HUES6 (cell line): ENCODE results near the gene STMN3.
"Not testable (repeated sequence)": the region's sequence is repeated elsewhere in the genome, so short reads cannot be mapped to it uniquely, and the experiment has no call there.

ENCODE experiments used
- H3K27ac ChIP-seq: 2 replicates; pipeline ENCODE4 v1.7.0; 2013; ENCODE audit warnings: low read depth, mild to moderate bottlenecking, low read length, inconsistent platforms
- H3K27me3 ChIP-seq: 2 replicates; pipeline ENCODE4 v1.6.1; 2013; ENCODE audit warnings: low read length; ENCODE audit not compliant: control insufficient read depth, insufficient read depth
- H3K36me3 ChIP-seq: 2 replicates; pipeline ENCODE4 v1.6.1; 2013; ENCODE audit warnings: low read length; ENCODE audit not compliant: control insufficient read depth, insufficient read depth
- H3K4me1 ChIP-seq: 2 replicates; pipeline ENCODE4 v1.6.1; 2013; ENCODE audit warnings: low read length; ENCODE audit not compliant: control insufficient read depth, insufficient read depth
- H3K4me3 ChIP-seq: 2 replicates; pipeline ENCODE4 v1.5.1; 2013; ENCODE audit warnings: low read depth, low read length
- H3K9ac ChIP-seq: one replicate; pipeline ENCODE4 v1.6.1; 2013; ENCODE audit warnings: mild to moderate bottlenecking, low read length
- H3K9me3 ChIP-seq: 2 replicates; pipeline ENCODE4 v1.6.1; 2013; ENCODE audit warnings: low read depth, low read length; ENCODE audit not compliant: control insufficient read depth, insufficient read depth

The STMN3 gene

GRCh38 chr20:63617092-63617875, 35.9 kb downstream of the STMN3 start:
- Histone ChIP-seq H3K27me3 (no peaks in the 10 kb centered on the region), H3K9ac (no peak overlapping the region), H3K4me1 (no peaks in the 10 kb centered on the region), H3K4me3 (no peak overlapping the region), H3K9me3 (0 out of 2 replicates have a peak, but pooled peaks cover 7% of the 10 kb centered on the region), H3K36me3 (peaks cover 34% of the 10 kb centered on the region), H3K27ac (no peak overlapping the region)

- not testable (repeated sequence) for H3K4me1 ChIP-seq, H3K9me3 ChIP-seq, H3K27me3 ChIP-seq, H3K9ac ChIP-seq, H3K4me3 ChIP-seq, H3K27ac ChIP-seq
- H3K36me3 ChIP-seq: peaks cover 30% of the 10 kb centered on the region
Observed at GRCh38 chr20:63613863-63614594, 39.2 kb downstream of the STMN3 start.

- Histone ChIP-seq H3K27ac (no peak overlapping the region), H3K4me3 (no peak overlapping the region), H3K27me3 (no peaks in the 10 kb centered on the region), H3K36me3 (peaks cover 15% of the 10 kb centered on the region), H3K9ac (no peak overlapping the region), H3K9me3 (0 out of 2 replicates have a peak, but pooled peaks cover 7% of the 10 kb centered on the region), H3K4me1 (peaks cover 2% of the 10 kb centered on the region; the same call in 1 of the 2 replicates)
Observed at GRCh38 chr20:63612276-63612931, 40.8 kb downstream of the STMN3 start.

GRCh38 chr20:63611646-63612045, 41.6 kb downstream of the STMN3 start:
- H3K9ac ChIP-seq: no peak overlapping the region
- H3K4me1 ChIP-seq: peaks cover 2% of the 10 kb centered on the region; the same call in 1 of the 2 replicates
- H3K9me3 ChIP-seq: 0 out of 2 replicates have a peak, but pooled peaks cover 7% of the 10 kb centered on the region
- peaks cover 9% of the 10 kb centered on the region for H3K36me3 ChIP-seq
- no peaks in the 10 kb centered on the region for H3K27me3 ChIP-seq
- H3K4me3 ChIP-seq: no peak overlapping the region
- no peak overlapping the region for H3K27ac ChIP-seq

- no peak overlapping the region for H3K4me3 ChIP-seq
- H3K9me3 ChIP-seq: 0 out of 2 replicates have a peak, but pooled peaks cover 7% of the 10 kb centered on the region
- H3K36me3 ChIP-seq: peaks cover 4% of the 10 kb centered on the region
- H3K9ac ChIP-seq: no peak overlapping the region
- no peak overlapping the region for H3K27ac ChIP-seq
- H3K4me1 ChIP-seq: peaks cover 2% of the 10 kb centered on the region; the same call in 1 of the 2 replicates
- H3K27me3 ChIP-seq: no peaks in the 10 kb centered on the region
Observed at GRCh38 chr20:63610581-63611435, 42.4 kb downstream of the STMN3 start.

GRCh38 chr20:63606686-63607085, 46.5 kb downstream of the STMN3 start:
- Histone ChIP-seq H3K36me3 (peaks cover 17% of the 10 kb centered on the region), H3K27ac (no peak overlapping the region), H3K9me3 (no peaks in the 10 kb centered on the region), H3K9ac (no peak overlapping the region), H3K4me3 (no peak overlapping the region), H3K27me3 (no peaks in the 10 kb centered on the region), H3K4me1 (peaks cover 2% of the 10 kb centered on the region; the same call in 1 of the 2 replicates)

- no peaks in the 10 kb centered on the region for H3K27me3 ChIP-seq
- peaks cover 41% of the 10 kb centered on the region for H3K36me3 ChIP-seq
- H3K27ac ChIP-seq: no peak overlapping the region
- H3K9ac ChIP-seq: no peak overlapping the region
- H3K4me3 ChIP-seq: no peak overlapping the region
- no peaks in the 10 kb centered on the region for H3K4me1 ChIP-seq
- no peaks in the 10 kb centered on the region for H3K9me3 ChIP-seq
Observed at GRCh38 chr20:63602321-63602720, 50.9 kb downstream of the STMN3 start.

GRCh38 chr20:63601679-63602078, 51.5 kb downstream of the STMN3 start:
- not testable (repeated sequence) for H3K9ac ChIP-seq, H3K4me1 ChIP-seq, H3K27me3 ChIP-seq, H3K9me3 ChIP-seq, H3K27ac ChIP-seq, H3K4me3 ChIP-seq
- H3K36me3 ChIP-seq: peaks cover 42% of the 10 kb centered on the region

GRCh38 chr20:63599396-63600050, 53.7 kb downstream of the STMN3 start:
- Histone ChIP-seq H3K27me3 (no peaks in the 10 kb centered on the region), H3K27ac (no peak overlapping the region), H3K9me3 (no peaks in the 10 kb centered on the region), H3K4me3 (no peak overlapping the region), H3K36me3 (peaks cover 48% of the 10 kb centered on the region), H3K4me1 (no peaks in the 10 kb centered on the region), H3K9ac (no peak overlapping the region)
